ENCODE results near the gene ZNF22.

DNA sequence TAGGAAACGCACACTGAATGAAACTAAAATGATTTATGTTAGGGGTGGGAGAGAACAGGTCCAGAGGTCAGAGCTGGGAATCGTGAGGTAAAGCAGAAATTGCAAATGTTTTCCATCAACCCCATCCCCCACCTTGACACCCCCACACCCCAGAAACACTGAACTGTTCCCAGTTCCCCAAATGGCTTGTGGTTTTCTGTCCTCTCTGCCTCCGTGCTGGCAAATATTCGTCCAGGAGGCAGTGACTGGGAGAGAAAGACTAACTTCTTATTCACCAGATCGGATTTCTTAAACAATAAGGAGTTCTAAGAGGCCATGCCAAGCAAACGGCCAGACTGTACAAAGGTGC is 41.9 kb upstream of the ZNF22 start:
- TF ChIP-seq, protein P1, sequence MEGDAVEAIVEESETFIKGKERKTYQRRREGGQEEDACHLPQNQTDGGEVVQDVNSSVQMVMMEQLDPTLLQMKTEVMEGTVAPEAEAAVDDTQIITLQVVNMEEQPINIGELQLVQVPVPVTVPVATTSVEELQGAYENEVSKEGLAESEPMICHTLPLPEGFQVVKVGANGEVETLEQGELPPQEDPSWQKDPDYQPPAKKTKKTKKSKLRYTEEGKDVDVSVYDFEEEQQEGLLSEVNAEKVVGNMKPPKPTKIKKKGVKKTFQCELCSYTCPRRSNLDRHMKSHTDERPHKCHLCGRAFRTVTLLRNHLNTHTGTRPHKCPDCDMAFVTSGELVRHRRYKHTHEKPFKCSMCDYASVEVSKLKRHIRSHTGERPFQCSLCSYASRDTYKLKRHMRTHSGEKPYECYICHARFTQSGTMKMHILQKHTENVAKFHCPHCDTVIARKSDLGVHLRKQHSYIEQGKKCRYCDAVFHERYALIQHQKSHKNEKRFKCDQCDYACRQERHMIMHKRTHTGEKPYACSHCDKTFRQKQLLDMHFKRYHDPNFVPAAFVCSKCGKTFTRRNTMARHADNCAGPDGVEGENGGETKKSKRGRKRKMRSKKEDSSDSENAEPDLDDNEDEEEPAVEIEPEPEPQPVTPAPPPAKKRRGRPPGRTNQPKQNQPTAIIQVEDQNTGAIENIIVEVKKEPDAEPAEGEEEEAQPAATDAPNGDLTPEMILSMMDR (IDR thresholded peaks at IDR 0.05 in 2 of 3, conservative IDR thresholded peaks at IDR 0.05 in 1 of 3; ENCODE audit: borderline replicate concordance in 1 of 3, insufficient read depth in 1 of 3, low read depth in 2 of 3, low read length in 2 of 3) = no peak
- TF ChIP-seq RAD21 (IDR thresholded peaks at IDR 0.05; ENCODE audit: low read depth) = no peak
- no peak for TF ChIP-seq EZH2 (IDR thresholded peaks at IDR 0.05)
- TF ChIP-seq YY1 (IDR thresholded peaks at IDR 0.05; ENCODE audit: extremely low read depth, insufficient replicate concordance, low read depth, low read length) = no peak
- TF ChIP-seq POLR2A (IDR thresholded peaks at IDR 0.05; ENCODE audit: borderline replicate concordance, extremely low read depth, insufficient read depth, insufficient read length) = no peak
